Measurements from ENCODE around the gene TENM3. TPM values are rescaled to one million over a fixed set of nuclear protein-coding genes. Genes with fewer than 3 reads are reported as not detected.

TENM3 gene
- total RNA-seq, 1 donor from 2014 or later: 106 TPM

- peaks cover 21% of the 10 kb centered on the region for H3K36me3 Mint-ChIP-seq
- peaks cover 3% of the 10 kb centered on the region for H3K4me1 Mint-ChIP-seq
- DNase-seq (ENCODE audit: low spot score in 2 of 2, unreplicated experiment in 2 of 2): no peak
- no peak overlapping the region for H3K4me3 Mint-ChIP-seq
- peaks cover 33% of the 10 kb centered on the region for H3K9me3 Mint-ChIP-seq
- H3K27me3 Mint-ChIP-seq (ENCODE audit: low read depth): no peaks in the 10 kb centered on the region
- no peak for TF ChIP-seq CTCF (IDR thresholded peaks at IDR 0.05; ENCODE audit: unreplicated experiment)
- H3K27ac Mint-ChIP-seq: no peak overlapping the region
Measured at GRCh38 chr4:182314537-182314936, 71.3 kb downstream of the TENM3 start.

- no peak overlapping the region for H3K27ac Mint-ChIP-seq
- no peaks in the 10 kb centered on the region for H3K27me3 Mint-ChIP-seq (ENCODE audit: low read depth)
- no peak overlapping the region for H3K4me3 Mint-ChIP-seq
- H3K4me1 Mint-ChIP-seq: peaks cover 3% of the 10 kb centered on the region
- H3K9me3 Mint-ChIP-seq: peaks cover 42% of the 10 kb centered on the region
- peaks cover 21% of the 10 kb centered on the region for H3K36me3 Mint-ChIP-seq
- no peak for DNase-seq (ENCODE audit: low spot score in 2 of 2, unreplicated experiment in 2 of 2)
- no peak for TF ChIP-seq CTCF (IDR thresholded peaks at IDR 0.05; ENCODE audit: unreplicated experiment)
Measured at GRCh38 chr4:182318256-182318655, 75.1 kb downstream of the TENM3 start.

- peaks cover 3% of the 10 kb centered on the region for H3K4me1 Mint-ChIP-seq
- H3K9me3 Mint-ChIP-seq: peaks cover 30% of the 10 kb centered on the region
- H3K36me3 Mint-ChIP-seq: peaks cover 12% of the 10 kb centered on the region
- no peaks in the 10 kb centered on the region for H3K27me3 Mint-ChIP-seq (ENCODE audit: low read depth)
- H3K27ac Mint-ChIP-seq: no peak overlapping the region
- no peak overlapping the region for H3K4me3 Mint-ChIP-seq
- TF ChIP-seq CTCF (IDR thresholded peaks at IDR 0.05; ENCODE audit: unreplicated experiment): no peak
- no peak for DNase-seq (ENCODE audit: low spot score in 2 of 2, unreplicated experiment in 2 of 2)
Measured at GRCh38 chr4:182320092-182320491, 76.9 kb downstream of the TENM3 start.

- no peak for TF ChIP-seq CTCF (IDR thresholded peaks at IDR 0.05; ENCODE audit: unreplicated experiment)
- Mint-ChIP-seq H3K4me1 (peaks cover 5% of the 10 kb centered on the region), H3K4me3 (no peak overlapping the region), H3K9me3 (peaks cover 25% of the 10 kb centered on the region), H3K36me3 (peaks cover 10% of the 10 kb centered on the region), H3K27ac (no peak overlapping the region), H3K27me3 (ENCODE audit: low read depth) (no peaks in the 10 kb centered on the region)
- no peak for DNase-seq (ENCODE audit: low spot score in 2 of 2, unreplicated experiment in 2 of 2)
Measured at GRCh38 chr4:182320580-182320979, 77.4 kb downstream of the TENM3 start.

GRCh38 chr4:182324282-182324681, 81.1 kb downstream of the TENM3 start:
- Mint-ChIP-seq H3K27ac (no peak overlapping the region), H3K9me3 (peaks cover 9% of the 10 kb centered on the region), H3K27me3 (ENCODE audit: low read depth) (no peaks in the 10 kb centered on the region), H3K4me3 (no peak overlapping the region), H3K4me1 (peaks cover 6% of the 10 kb centered on the region), H3K36me3 (peaks cover 21% of the 10 kb centered on the region)
- TF ChIP-seq CTCF (IDR thresholded peaks at IDR 0.05; ENCODE audit: unreplicated experiment): no peak
- DNase-seq (ENCODE audit: low spot score in 2 of 2, unreplicated experiment in 2 of 2): no peak

GRCh38 chr4:182325397-182325796, 82.2 kb downstream of the TENM3 start:
- Mint-ChIP-seq H3K36me3 (peaks cover 28% of the 10 kb centered on the region), H3K9me3 (peaks cover 9% of the 10 kb centered on the region), H3K27me3 (ENCODE audit: low read depth) (peaks cover 4% of the 10 kb centered on the region), H3K4me3 (no peak overlapping the region), H3K27ac (no peak overlapping the region), H3K4me1 (peaks cover 6% of the 10 kb centered on the region)
- no peak for TF ChIP-seq CTCF (IDR thresholded peaks at IDR 0.05; ENCODE audit: unreplicated experiment)
- no peak for DNase-seq (ENCODE audit: low spot score in 2 of 2, unreplicated experiment in 2 of 2)

Data from mesothelial cell of epicardium (in vitro differentiated cells).